IPS-NIHi7 (cell line): Measurements from ENCODE around the gene IL4R.
"Not testable (repeated sequence)": the region's sequence is repeated elsewhere in the genome, so short reads cannot be mapped to it uniquely, and the experiment has no call there.

Source experiments
- DNase-seq: peaks from one replicate; pipeline ENCODE4 v3.0.0; 2012; ENCODE audit warnings: mixed read lengths; ENCODE audit errors: extremely low spot score

The IL4R gene

GRCh38 chr16:27313422-27314160 is at the start of gene IL4R:
IL4R (plus strand) TSS chr16:27313974; CDS start chr16:27340204, 26,230 bp downstream.
- DNase-seq, result peak; percentile 60

- no peak for DNase-seq
These were observed 49.6 kb upstream of the IL4R start for GRCh38 chr16:27264151-27264550.

GRCh38 chr16:27265982-27266381 is 47.8 kb upstream of the IL4R start:
- no peak for DNase-seq

GRCh38 chr16:27267037-27267677 is 46.6 kb upstream of the IL4R start:
- no peak for DNase-seq

GRCh38 chr16:27268376-27269299 is 45.1 kb upstream of the IL4R start, which contains the start of gene NSMCE1:
NSMCE1 (minus strand) TSS chr16:27268772; CDS start chr16:27257570, 11,202 bp downstream.
- peak; percentile 98 for DNase-seq

GRCh38 chr16:27269300-27270150 is 44.2 kb upstream of the IL4R start:
- DNase-seq, result no peak

- no peak for DNase-seq
These were observed 43.4 kb upstream of the IL4R start for GRCh38 chr16:27270349-27270748.

GRCh38 chr16:27272076-27272475 is 41.7 kb upstream of the IL4R start:
- DNase-seq, result no peak

- DNase-seq, result not testable (repeated sequence)
These were observed 41.1 kb upstream of the IL4R start for GRCh38 chr16:27272697-27273096.

- DNase-seq, result no peak
These were observed 40.5 kb upstream of the IL4R start for GRCh38 chr16:27273330-27273669.

GRCh38 chr16:27273670-27274423 is 39.9 kb upstream of the IL4R start:
- DNase-seq, result no peak

GRCh38 chr16:27274424-27274874 is 39.3 kb upstream of the IL4R start:
- not testable (repeated sequence) for DNase-seq

- DNase-seq, result no peak
These were observed 38.4 kb upstream of the IL4R start for GRCh38 chr16:27275394-27275793.

GRCh38 chr16:27281243-27281642 is 32.5 kb upstream of the IL4R start:
- DNase-seq, result no peak

GRCh38 chr16:27284865-27285675 is 28.7 kb upstream of the IL4R start:
- DNase-seq, result no peak

- DNase-seq, result no peak
These were observed 28.0 kb upstream of the IL4R start for GRCh38 chr16:27285676-27286196.

- no peak for DNase-seq
These were observed 27.3 kb upstream of the IL4R start for GRCh38 chr16:27286451-27286850.

GRCh38 chr16:27287051-27287811 is 26.5 kb upstream of the IL4R start:
- DNase-seq, result no peak

- no peak for DNase-seq
These were observed 25.9 kb upstream of the IL4R start for GRCh38 chr16:27287887-27288286.
